Ishikawa (cell line): Measurements from ENCODE around the gene ATAD3C.

Experiments
- CEBPB ChIP-seq: IDR thresholded peaks from 2 replicates; pipeline ENCODE4 v1.6.1; 2012
- CREB1 ChIP-seq: IDR thresholded peaks from 2 replicates; pipeline ENCODE4 v1.6.1; 2012; ENCODE audit warnings: low read depth
- EGR1 ChIP-seq: IDR thresholded peaks from 2 replicates; pipeline ENCODE4 v1.6.1; 2012
- EP300 ChIP-seq: IDR thresholded peaks from 2 replicates; pipeline ENCODE4 v1.6.1; 2012; ENCODE audit warnings: borderline replicate concordance
- FOXM1 ChIP-seq: IDR thresholded peaks from 2 replicates; pipeline ENCODE4 v1.6.1; 2012; ENCODE audit warnings: low read depth, borderline replicate concordance
- NFIC ChIP-seq: IDR thresholded peaks from 2 replicates; pipeline ENCODE4 v1.6.1; 2012
- RAD21 ChIP-seq: IDR thresholded peaks from 2 replicates; pipeline ENCODE4 v1.6.1; 2012; ENCODE audit warnings: low read depth
- TAF1 ChIP-seq: IDR thresholded peaks from 2 replicates; pipeline ENCODE4 v1.6.1; 2012; ENCODE audit warnings: low read depth, mild to moderate bottlenecking
- TCF12 ChIP-seq: IDR thresholded peaks from 2 replicates; pipeline ENCODE4 v1.6.1; 2012; ENCODE audit warnings: low read depth
- TEAD4 ChIP-seq: IDR thresholded peaks from 2 replicates; pipeline ENCODE4 v1.6.1; 2012
- YY1 ChIP-seq: IDR thresholded peaks from 2 replicates; pipeline ENCODE4 v1.6.1; 2012; ENCODE audit warnings: low read depth
- ZBTB7A ChIP-seq: IDR thresholded peaks from 2 replicates; pipeline ENCODE4 v1.6.1; 2012; ENCODE audit warnings: low read depth
- TF ChIP-seq, protein P1 (sequence below): IDR thresholded peaks from 2 replicates; pipeline ENCODE4 v1.6.1; 2012
- TF ChIP-seq, protein P2 (sequence below): IDR thresholded peaks from 2 replicates; pipeline ENCODE4 v1.6.1; 2012; ENCODE audit warnings: low read depth, mild to moderate bottlenecking
- TF ChIP-seq, protein P3 (sequence below): IDR thresholded peaks from 2 replicates; pipeline ENCODE4 v1.6.1; 2012

Gene ATAD3C, protein sequence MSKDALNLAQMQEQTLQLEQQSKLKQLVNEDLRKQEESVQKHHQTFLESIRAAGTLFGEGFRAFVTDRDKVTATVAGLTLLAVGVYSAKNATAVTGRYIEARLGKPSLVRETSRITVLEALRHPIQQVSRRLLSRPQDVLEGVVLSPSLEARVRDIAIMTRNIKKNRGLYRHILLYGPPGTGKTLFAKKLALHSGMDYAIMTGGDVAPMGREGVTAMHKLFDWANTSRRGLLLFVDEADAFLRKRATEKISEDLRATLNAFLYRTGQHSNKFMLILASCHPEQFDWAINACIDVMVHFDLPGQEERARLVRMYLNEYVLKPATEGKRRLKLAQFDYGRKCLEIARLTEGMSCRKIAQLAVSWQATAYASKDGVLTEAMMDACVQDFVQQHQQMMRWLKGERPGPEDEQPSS

DNA sequence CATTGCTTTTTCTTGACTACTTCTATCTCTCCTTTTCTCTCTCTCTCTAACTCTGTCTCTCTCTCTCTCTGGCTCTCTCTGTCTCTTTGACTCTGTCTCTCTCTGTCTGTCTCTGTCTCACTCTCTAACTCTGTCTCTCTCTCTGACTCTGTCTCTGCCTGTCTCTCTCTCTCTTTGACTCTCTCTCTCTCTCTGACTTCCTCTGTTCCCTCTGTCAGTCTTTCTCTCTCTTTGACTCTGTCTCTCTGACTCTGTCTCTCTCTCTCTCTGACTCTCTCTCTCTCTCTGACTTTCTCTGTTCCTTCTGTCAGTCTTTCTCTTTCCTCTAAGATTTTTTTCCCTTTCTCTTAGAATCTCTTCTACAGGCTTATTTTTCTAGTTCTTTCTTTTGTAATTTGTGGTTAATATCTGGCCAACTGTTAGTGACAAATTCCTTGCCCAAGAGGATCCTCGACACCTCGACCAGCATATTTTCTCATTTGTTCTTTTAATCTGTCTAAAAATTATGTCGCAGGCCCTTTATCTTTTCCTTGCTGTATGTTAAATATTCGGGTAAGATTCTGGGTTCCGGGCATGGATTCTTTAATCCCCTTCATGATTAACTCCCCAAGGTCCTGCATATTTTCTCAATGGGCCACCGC lies at the start of gene ATAD3C:
TSS of gene ATAD3C (plus strand) at position 591 of the 641 bp plus-strand sequence. CDS start 995 bp downstream, outside the sequence.
- no peak for TF ChIP-seq FOXM1
- TF ChIP-seq CEBPB, result no peak

DNA sequence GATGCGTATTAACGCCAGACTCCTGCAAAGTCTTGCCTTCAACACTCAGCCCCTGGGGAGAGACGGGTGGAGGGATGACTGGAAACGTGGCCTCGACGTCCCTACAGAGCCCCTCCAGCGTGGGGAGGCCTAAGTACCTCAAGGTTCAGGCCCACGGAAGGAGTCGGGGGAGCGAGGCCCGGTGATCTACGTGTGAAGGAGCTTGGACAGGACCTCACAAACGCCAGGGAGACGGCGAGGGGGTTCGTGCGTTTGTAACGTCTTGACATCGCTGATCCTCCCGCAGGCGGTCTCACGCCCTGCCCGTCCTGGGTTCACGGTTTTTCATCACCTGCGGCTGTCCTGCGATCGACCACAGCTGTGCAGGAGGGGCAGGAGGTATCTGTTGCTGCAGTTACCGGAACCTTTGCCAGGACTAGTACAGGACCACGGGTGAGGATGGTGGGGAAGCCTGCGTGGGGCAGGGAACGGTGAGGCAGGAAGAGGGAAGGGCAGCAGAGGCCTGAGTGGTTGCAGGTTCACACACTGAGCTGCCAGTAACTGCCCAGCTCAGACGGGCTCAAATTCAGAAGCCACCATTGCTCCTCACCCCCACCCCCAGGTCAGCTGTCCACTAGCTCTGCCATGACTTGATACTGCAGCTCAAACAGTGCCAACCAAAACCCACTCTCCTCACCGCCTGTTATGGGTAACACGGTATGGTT lies 49.5 kb upstream of the ATAD3C start:
- no peak for TF ChIP-seq EP300
- TF ChIP-seq YY1, result 0 out of 2 replicates have a peak, but pooled peaks have one; percentile 26
- no peak for TF ChIP-seq NFIC
- no peak for TF ChIP-seq FOXM1
- TF ChIP-seq, protein P1, sequence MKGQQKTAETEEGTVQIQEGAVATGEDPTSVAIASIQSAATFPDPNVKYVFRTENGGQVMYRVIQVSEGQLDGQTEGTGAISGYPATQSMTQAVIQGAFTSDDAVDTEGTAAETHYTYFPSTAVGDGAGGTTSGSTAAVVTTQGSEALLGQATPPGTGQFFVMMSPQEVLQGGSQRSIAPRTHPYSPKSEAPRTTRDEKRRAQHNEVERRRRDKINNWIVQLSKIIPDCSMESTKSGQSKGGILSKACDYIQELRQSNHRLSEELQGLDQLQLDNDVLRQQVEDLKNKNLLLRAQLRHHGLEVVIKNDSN, result no peak
- TF ChIP-seq ZBTB7A, result no peak; the same call in 1 of the 2 replicates
- no peak for TF ChIP-seq EGR1

DNA sequence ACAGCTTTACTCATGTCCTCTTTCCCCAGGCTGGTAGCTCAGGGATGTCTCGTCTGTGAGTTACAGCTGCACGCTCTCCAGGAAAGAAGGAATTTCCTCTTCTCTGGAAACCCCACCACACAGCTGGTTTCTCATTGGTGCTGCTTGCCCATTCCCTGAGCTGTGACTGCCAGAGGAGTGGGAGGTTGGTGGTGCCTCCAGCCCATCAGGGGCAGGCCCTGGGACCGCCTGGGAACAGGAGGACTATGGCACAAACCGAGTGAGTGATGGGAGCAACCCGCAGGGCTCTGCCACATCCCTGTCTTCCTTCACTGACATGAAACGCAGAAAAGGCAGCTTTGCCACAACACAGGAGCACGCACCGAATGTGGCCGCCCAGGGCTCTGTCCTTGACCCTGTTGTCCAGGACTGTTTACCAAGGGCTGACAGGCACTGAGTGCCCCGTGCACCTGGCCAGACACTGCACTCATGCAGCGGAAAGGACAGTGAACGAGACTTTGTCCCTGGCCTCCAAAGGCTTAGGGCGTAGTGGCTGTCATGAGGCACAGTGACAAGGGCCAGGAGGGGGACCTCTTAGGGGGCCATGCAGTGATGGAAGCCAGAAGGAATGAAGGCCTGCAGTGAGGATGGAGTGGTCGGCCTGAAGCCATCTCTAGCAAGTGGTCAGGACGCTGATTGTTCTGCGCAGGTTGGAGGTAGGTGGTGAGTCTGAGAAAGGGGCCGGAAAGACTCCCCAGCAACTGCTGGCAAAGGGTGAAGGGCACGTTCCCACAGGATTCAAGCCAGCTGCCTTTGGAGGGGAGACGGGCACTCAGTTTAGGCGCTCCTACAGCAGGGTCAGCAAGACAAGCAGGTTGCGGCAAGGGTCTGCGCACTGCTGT lies 48.7 kb upstream of the ATAD3C start:
- TF ChIP-seq TEAD4 (no peak), EP300 (no peak)

DNA sequence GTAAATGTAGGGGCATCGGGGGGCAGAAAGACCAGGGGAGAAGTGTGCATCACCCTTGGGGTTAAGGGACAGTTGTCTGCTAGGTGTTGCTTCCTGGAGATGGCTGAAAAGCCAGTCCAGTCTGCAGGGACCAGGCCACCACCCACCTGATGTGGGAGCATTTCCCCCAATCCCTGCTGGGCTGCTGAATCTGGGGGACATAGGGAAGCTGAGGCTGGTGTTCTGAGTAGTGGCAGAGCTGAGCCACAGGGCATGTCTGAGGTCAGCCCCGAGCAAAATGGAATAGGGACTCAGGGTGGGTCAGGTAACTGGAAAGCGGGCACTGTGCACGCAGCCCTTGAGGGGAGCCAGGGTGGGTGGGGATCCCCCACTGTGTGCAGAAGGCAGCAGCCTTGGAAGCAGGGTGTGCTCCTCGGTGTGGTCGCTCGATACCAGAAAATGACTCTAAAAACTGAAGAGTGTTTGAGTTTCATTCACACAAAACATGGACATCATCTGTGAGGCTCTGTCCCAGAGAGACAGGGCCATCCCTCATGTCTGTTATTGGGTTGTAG lies 48.0 kb upstream of the ATAD3C start:
- TF ChIP-seq CEBPB, result no peak
- TF ChIP-seq TEAD4, result no peak
- TF ChIP-seq EGR1, result no peak
- no peak for TF ChIP-seq YY1
- TF ChIP-seq, protein P1, result no peak
- TF ChIP-seq, protein P2, sequence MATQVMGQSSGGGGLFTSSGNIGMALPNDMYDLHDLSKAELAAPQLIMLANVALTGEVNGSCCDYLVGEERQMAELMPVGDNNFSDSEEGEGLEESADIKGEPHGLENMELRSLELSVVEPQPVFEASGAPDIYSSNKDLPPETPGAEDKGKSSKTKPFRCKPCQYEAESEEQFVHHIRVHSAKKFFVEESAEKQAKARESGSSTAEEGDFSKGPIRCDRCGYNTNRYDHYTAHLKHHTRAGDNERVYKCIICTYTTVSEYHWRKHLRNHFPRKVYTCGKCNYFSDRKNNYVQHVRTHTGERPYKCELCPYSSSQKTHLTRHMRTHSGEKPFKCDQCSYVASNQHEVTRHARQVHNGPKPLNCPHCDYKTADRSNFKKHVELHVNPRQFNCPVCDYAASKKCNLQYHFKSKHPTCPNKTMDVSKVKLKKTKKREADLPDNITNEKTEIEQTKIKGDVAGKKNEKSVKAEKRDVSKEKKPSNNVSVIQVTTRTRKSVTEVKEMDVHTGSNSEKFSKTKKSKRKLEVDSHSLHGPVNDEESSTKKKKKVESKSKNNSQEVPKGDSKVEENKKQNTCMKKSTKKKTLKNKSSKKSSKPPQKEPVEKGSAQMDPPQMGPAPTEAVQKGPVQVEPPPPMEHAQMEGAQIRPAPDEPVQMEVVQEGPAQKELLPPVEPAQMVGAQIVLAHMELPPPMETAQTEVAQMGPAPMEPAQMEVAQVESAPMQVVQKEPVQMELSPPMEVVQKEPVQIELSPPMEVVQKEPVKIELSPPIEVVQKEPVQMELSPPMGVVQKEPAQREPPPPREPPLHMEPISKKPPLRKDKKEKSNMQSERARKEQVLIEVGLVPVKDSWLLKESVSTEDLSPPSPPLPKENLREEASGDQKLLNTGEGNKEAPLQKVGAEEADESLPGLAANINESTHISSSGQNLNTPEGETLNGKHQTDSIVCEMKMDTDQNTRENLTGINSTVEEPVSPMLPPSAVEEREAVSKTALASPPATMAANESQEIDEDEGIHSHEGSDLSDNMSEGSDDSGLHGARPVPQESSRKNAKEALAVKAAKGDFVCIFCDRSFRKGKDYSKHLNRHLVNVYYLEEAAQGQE, result no peak
- no peak for TF ChIP-seq NFIC
- no peak for TF ChIP-seq ZBTB7A
- no peak for TF ChIP-seq EP300
- no peak for TF ChIP-seq FOXM1
- no peak for TF ChIP-seq TCF12
- TF ChIP-seq RAD21, result no peak
- TF ChIP-seq TAF1, result no peak
- TF ChIP-seq, protein P3, sequence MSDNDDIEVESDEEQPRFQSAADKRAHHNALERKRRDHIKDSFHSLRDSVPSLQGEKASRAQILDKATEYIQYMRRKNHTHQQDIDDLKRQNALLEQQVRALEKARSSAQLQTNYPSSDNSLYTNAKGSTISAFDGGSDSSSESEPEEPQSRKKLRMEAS, result no peak
- no peak for TF ChIP-seq CREB1

DNA sequence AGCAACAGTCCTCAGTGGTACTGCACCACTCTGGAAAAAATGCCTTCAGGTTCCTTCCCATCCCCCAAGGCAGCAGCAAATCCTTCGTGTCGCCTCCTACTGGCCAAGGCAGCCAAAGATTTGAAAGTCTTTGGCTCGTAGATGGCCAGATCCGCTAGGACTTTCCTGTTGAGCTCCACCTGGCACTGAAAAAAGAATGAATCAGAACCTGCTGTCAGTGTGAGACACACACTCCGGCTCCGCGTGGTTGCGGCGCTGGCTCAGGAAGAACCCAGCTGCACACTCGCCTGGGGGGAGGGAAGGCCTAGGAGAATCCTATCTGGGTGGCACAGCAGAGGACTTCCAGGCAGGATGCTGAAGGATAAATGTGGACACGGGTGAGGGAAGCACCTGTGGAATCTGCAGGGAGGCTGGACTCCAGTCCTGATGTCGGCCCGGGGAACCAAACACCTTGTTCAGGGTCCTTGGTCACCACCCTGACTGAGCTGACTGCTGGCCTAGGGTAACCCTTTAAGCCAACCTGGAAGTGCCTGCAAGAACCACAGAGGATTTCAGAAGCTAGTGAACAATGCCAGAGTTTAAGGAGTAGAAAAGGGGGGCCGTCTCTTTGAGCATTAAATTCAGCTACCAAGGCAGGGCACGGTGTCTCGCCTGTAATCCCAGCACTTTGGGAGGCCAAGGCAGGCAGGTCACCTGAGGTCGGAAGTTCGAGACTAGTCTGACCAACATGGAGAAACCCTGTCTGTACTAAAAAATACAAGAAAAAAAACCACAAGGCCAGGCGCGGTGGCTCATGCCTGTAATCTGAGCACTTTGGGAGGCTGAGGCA lies 47.2 kb upstream of the ATAD3C start:
- peak; percentile 16; the same call in 1 of the 2 replicates for TF ChIP-seq RAD21
- TF ChIP-seq, protein P2, result no peak
- no peak for TF ChIP-seq YY1
- TF ChIP-seq NFIC, result no peak
- TF ChIP-seq CEBPB, result no peak
